Mesothelial cell of epicardium (in vitro differentiated cells): Measurements from ENCODE around the gene MAIP1. TPM values are rescaled to one million over a fixed set of nuclear protein-coding genes. Genes with fewer than 3 reads are reported as not detected.
"Not testable (repeated sequence)": the region's sequence is repeated elsewhere in the genome, so short reads cannot be mapped to it uniquely, and the experiment has no call there.

ENCODE experiments used
- DNase-seq, 2 experiments: peaks; one replicate each; pipeline ENCODE4 v3.0.0; 2021; ENCODE audit warnings: low spot score in 2 of 2; ENCODE audit not compliant: unreplicated experiment in 2 of 2
- H3K27ac Mint-ChIP-seq: 2 replicates; pipeline ENCODE4 v1.8.0; 2021; ENCODE audit warnings: mixed read lengths
- H3K27me3 Mint-ChIP-seq: 2 replicates; pipeline ENCODE4 v1.8.0; 2021; ENCODE audit warnings: low read depth, mixed read lengths
- H3K36me3 Mint-ChIP-seq: 2 replicates; pipeline ENCODE4 v1.8.0; 2021; ENCODE audit warnings: mixed read lengths
- H3K4me1 Mint-ChIP-seq: 2 replicates; pipeline ENCODE4 v1.8.0; 2021; ENCODE audit warnings: mixed read lengths
- H3K4me3 Mint-ChIP-seq: 2 replicates; pipeline ENCODE4 v1.8.0; 2021; ENCODE audit warnings: mild to moderate bottlenecking, moderate library complexity, mixed read lengths
- H3K9me3 Mint-ChIP-seq: 2 replicates; pipeline ENCODE4 v1.8.0; 2021; ENCODE audit warnings: mixed read lengths
- CTCF ChIP-seq: fragments of 200-600 bp; sonication (generic); IDR thresholded peaks from one replicate; pipeline ENCODE4 v1.5.0; 2021; ENCODE audit warnings: antibody characterized with exemption; ENCODE audit not compliant: unreplicated experiment
- total RNA-seq: library from RNA; stranded (reverse); gene quantifications from 3 replicates; pipeline ENCODE4 v1.2.1, GENCODE V29; 2021

The MAIP1 gene
- total RNA-seq, 1 donor from 2014 or later: 20.2 TPM

- DNase-seq: no peak
- Mint-ChIP-seq H3K9me3 (peaks cover 7% of the 10 kb centered on the region), H3K27me3 (no peaks in the 10 kb centered on the region), H3K27ac (peak overlapping the region; percentile 97), H3K36me3 (peaks cover 12% of the 10 kb centered on the region), H3K4me1 (peaks cover 21% of the 10 kb centered on the region), H3K4me3 (peak overlapping the region; percentile 87)
- TF ChIP-seq CTCF: no peak
Measured at GRCh38 chr2:199911877-199912161, 43.6 kb upstream of the MAIP1 start.

DNA sequence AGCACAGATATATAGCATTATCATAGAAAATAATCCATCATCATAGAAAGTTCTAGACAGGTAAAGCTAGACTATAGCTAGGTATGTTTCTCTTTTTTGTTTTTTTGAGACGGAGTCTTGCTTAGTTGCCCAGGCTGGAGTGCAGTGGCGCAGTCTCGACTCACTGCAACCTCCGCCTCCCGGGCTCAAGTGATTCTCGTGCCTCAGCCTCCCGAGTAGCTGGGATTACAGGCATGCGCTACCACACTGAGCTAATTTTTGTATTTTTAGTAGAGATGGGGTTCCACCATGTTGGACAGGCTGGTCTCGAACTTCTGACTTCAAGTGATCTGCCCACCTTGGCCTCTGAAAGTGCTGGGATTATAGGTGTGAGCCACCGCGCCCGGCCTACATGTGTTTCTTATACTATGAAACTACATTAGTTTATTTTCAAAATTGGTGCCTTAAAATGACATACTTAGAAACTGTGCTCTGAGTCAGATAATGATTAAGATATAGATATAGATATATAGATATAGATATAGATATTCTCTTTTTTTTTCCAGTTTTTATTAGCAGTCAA lies 42.7 kb upstream of the MAIP1 start:
- not testable (repeated sequence) for H3K27me3 Mint-ChIP-seq, DNase-seq
- Mint-ChIP-seq H3K27ac (peak overlapping the region; percentile 40), H3K9me3 (peaks cover 12% of the 10 kb centered on the region), H3K36me3 (peaks cover 20% of the 10 kb centered on the region), H3K4me1 (peaks cover 21% of the 10 kb centered on the region), H3K4me3 (peak overlapping the region; percentile 87)

GRCh38 chr2:199914372-199914958 lies 40.9 kb upstream of the MAIP1 start:
- no peak for TF ChIP-seq CTCF
- H3K27me3 Mint-ChIP-seq: no peaks in the 10 kb centered on the region
- peaks cover 17% of the 10 kb centered on the region for H3K9me3 Mint-ChIP-seq
- H3K27ac Mint-ChIP-seq: peak overlapping the region; percentile 10
- H3K36me3 Mint-ChIP-seq: peaks cover 31% of the 10 kb centered on the region
- no peak overlapping the region for H3K4me3 Mint-ChIP-seq
- DNase-seq: no peak
- peaks cover 21% of the 10 kb centered on the region for H3K4me1 Mint-ChIP-seq

- H3K36me3 Mint-ChIP-seq: peaks cover 36% of the 10 kb centered on the region
- no peak for TF ChIP-seq CTCF
Measured at GRCh38 chr2:199916980-199917379, 38.4 kb upstream of the MAIP1 start.

GRCh38 chr2:199922856-199923255 lies 32.5 kb upstream of the MAIP1 start:
- no peak overlapping the region for H3K27ac Mint-ChIP-seq
- H3K9me3 Mint-ChIP-seq: peaks cover 4% of the 10 kb centered on the region
- no peak for TF ChIP-seq CTCF
- H3K27me3 Mint-ChIP-seq: no peaks in the 10 kb centered on the region
- peaks cover 14% of the 10 kb centered on the region for H3K36me3 Mint-ChIP-seq
- peaks cover 7% of the 10 kb centered on the region for H3K4me1 Mint-ChIP-seq
- no peak overlapping the region for H3K4me3 Mint-ChIP-seq
- no peak for DNase-seq

More at GRCh38 chr2:199916980-199917379, 38.4 kb upstream of the MAIP1 start:
- Mint-ChIP-seq H3K9me3 (peaks cover 17% of the 10 kb centered on the region), H3K27me3 (no peaks in the 10 kb centered on the region), H3K4me3 (no peak overlapping the region), H3K4me1 (peaks cover 14% of the 10 kb centered on the region), H3K27ac (no peak overlapping the region)
- no peak for DNase-seq

DNA sequence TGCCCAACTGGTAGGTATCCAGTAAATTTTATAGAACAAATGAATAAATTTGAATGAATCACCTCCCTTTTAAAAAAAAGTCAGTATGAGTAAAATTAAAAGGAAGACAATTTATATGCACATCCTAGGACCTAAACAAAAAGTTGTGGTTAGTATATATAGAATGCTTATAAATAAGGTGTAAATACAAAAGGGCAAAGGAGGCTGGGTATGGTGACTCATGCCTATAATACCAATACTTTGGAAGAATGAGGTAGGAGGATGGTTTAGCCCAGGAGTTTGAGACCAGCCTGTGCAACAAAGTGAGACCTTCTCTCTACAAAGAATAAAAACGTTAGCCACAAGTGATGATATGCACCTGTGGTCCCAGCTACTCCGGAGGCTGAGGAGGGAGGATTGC lies 31.5 kb upstream of the MAIP1 start:
- Mint-ChIP-seq H3K9me3 (no peaks in the 10 kb centered on the region), H3K4me3 (no peak overlapping the region), H3K27me3 (no peaks in the 10 kb centered on the region), H3K36me3 (peaks cover 11% of the 10 kb centered on the region), H3K27ac (no peak overlapping the region), H3K4me1 (peaks cover 7% of the 10 kb centered on the region)
- TF ChIP-seq CTCF: no peak
- DNase-seq: no peak
